Right forelimb (tissue), 1 donor: Measurements from ENCODE around the gene KIR2DL1.
"Not testable (repeated sequence)": the region's sequence is repeated elsewhere in the genome, so short reads cannot be mapped to it uniquely, and the experiment has no call there.

ENCODE experiments used
- DNase-seq: peaks from one replicate; pipeline ENCODE4 v3.0.0-alpha.2; 2018

KIR2DL1 gene

GRCh38 chr19:54771018-54771960 is 1.7 kb downstream of the KIR2DL1 start:
- DNase-seq = not testable (repeated sequence)

GRCh38 chr19:54772666-54773065 is 3.1 kb downstream of the KIR2DL1 start:
- DNase-seq = not testable (repeated sequence)

- DNase-seq = not testable (repeated sequence)
Observed at GRCh38 chr19:54775095-54775815, 5.7 kb downstream of the KIR2DL1 start.

GRCh38 chr19:54775830-54776229 is 6.2 kb downstream of the KIR2DL1 start:
- not testable (repeated sequence) for DNase-seq

GRCh38 chr19:54777851-54778250 is 8.3 kb downstream of the KIR2DL1 start:
- not testable (repeated sequence) for DNase-seq

- DNase-seq = not testable (repeated sequence)
Observed at GRCh38 chr19:54778896-54779295, 9.3 kb downstream of the KIR2DL1 start.

- not testable (repeated sequence) for DNase-seq
Observed at GRCh38 chr19:54782916-54783315, 13.3 kb downstream of the KIR2DL1 start.

- DNase-seq = not testable (repeated sequence)
Observed at GRCh38 chr19:54786091-54786723, 16.6 kb downstream of the KIR2DL1 start.

- DNase-seq = not testable (repeated sequence)
Observed at GRCh38 chr19:54788154-54788553, 18.6 kb downstream of the KIR2DL1 start.

- DNase-seq = no peak
Observed at GRCh38 chr19:54790711-54791110, 21.1 kb downstream of the KIR2DL1 start.

- DNase-seq = no peak
Observed at GRCh38 chr19:54791476-54791875, 21.9 kb downstream of the KIR2DL1 start.

- DNase-seq = no peak
Observed at GRCh38 chr19:54792814-54793213, 23.2 kb downstream of the KIR2DL1 start.

GRCh38 chr19:54795758-54796157 is 26.2 kb downstream of the KIR2DL1 start:
- DNase-seq = no peak

GRCh38 chr19:54803410-54803809 is 33.8 kb downstream of the KIR2DL1 start, which contains the start of gene KIR2DL4:
Gene KIR2DL4, plus strand, starts transcription at chr19:54803610. Its CDS starts 42 bp downstream, at chr19:54803652.
- DNase-seq = no peak

- DNase-seq = no peak
Observed at GRCh38 chr19:54804101-54804500, 34.5 kb downstream of the KIR2DL1 start.

- DNase-seq = no peak
Observed at GRCh38 chr19:54804571-54804970, 35.0 kb downstream of the KIR2DL1 start.

GRCh38 chr19:54805665-54806515 is 36.3 kb downstream of the KIR2DL1 start:
- DNase-seq = no peak

GRCh38 chr19:54806516-54806838 is 36.9 kb downstream of the KIR2DL1 start:
- no peak for DNase-seq

- not testable (repeated sequence) for DNase-seq
Observed at GRCh38 chr19:54814571-54814970, 45.0 kb downstream of the KIR2DL1 start.

GRCh38 chr19:54816251-54816650 is 46.7 kb downstream of the KIR2DL1 start, which contains the start of gene KIR3DL1:
Gene KIR3DL1, plus strand, starts transcription at chr19:54816468.
- DNase-seq = not testable (repeated sequence)

- DNase-seq = no peak
Observed at GRCh38 chr19:54817670-54818536, 48.3 kb downstream of the KIR2DL1 start.
